Measurements from ENCODE around the gene SERPINF2. TPM values are rescaled to one million over a fixed set of nuclear protein-coding genes. Genes with fewer than 3 reads are reported as not detected.
"Not testable (repeated sequence)": the region's sequence is repeated elsewhere in the genome, so short reads cannot be mapped to it uniquely, and the experiment has no call there.

Gene SERPINF2
- total RNA-seq, 1 donor from 2014 or later: 0.37 TPM

GRCh38 chr17:1762233-1762900 is 19.7 kb downstream of the SERPINF2 start:
- Mint-ChIP-seq H3K9me3 (ENCODE audit: unreplicated experiment) (no peaks in the 10 kb centered on the region), H3K4me3 (ENCODE audit: unreplicated experiment) (peak overlapping the region; percentile 34), H3K27me3 (ENCODE audit: unreplicated experiment) (peaks cover 6% of the 10 kb centered on the region), H3K36me3 (ENCODE audit: unreplicated experiment) (no peaks in the 10 kb centered on the region), H3K4me1 (ENCODE audit: low read depth, unreplicated experiment) (peaks cover 13% of the 10 kb centered on the region), H3K27ac (ENCODE audit: unreplicated experiment) (no peak overlapping the region)
- no peak for DNase-seq
- no peak for TF ChIP-seq CTCF (IDR thresholded peaks at IDR 0.05; ENCODE audit: partially characterized antibody, unreplicated experiment)

GRCh38 chr17:1762901-1763898 is 20.5 kb downstream of the SERPINF2 start:
- DNase-seq: no peak
- H3K27ac Mint-ChIP-seq (ENCODE audit: unreplicated experiment): peak overlapping the region; percentile 30
- peak overlapping the region; percentile 11 for H3K4me3 Mint-ChIP-seq (ENCODE audit: unreplicated experiment)
- H3K4me1 Mint-ChIP-seq (ENCODE audit: low read depth, unreplicated experiment): peaks cover 13% of the 10 kb centered on the region
- H3K9me3 Mint-ChIP-seq (ENCODE audit: unreplicated experiment): no peaks in the 10 kb centered on the region
- no peak for TF ChIP-seq CTCF (IDR thresholded peaks at IDR 0.05; ENCODE audit: partially characterized antibody, unreplicated experiment)
- H3K27me3 Mint-ChIP-seq (ENCODE audit: unreplicated experiment): peaks cover 6% of the 10 kb centered on the region
- H3K36me3 Mint-ChIP-seq (ENCODE audit: unreplicated experiment): no peaks in the 10 kb centered on the region

GRCh38 chr17:1764284-1764683 is 21.6 kb downstream of the SERPINF2 start:
- H3K36me3 Mint-ChIP-seq (ENCODE audit: unreplicated experiment): no peaks in the 10 kb centered on the region
- peak overlapping the region; percentile 10 for H3K27ac Mint-ChIP-seq (ENCODE audit: unreplicated experiment)

GRCh38 chr17:1764705-1765104 is 22.0 kb downstream of the SERPINF2 start:
- H3K27ac Mint-ChIP-seq (ENCODE audit: unreplicated experiment): peak overlapping the region; percentile 10
- H3K4me1 Mint-ChIP-seq (ENCODE audit: low read depth, unreplicated experiment): peaks cover 13% of the 10 kb centered on the region
- not testable (repeated sequence) for H3K36me3 Mint-ChIP-seq (ENCODE audit: unreplicated experiment)

More at GRCh38 chr17:1764284-1764683, 21.6 kb downstream of the SERPINF2 start:
- Mint-ChIP-seq H3K9me3 (ENCODE audit: unreplicated experiment) (no peaks in the 10 kb centered on the region), H3K27me3 (ENCODE audit: unreplicated experiment) (peaks cover 2% of the 10 kb centered on the region), H3K4me1 (ENCODE audit: low read depth, unreplicated experiment) (peaks cover 13% of the 10 kb centered on the region), H3K4me3 (ENCODE audit: unreplicated experiment) (no peak overlapping the region)
- peak; percentile 42 for DNase-seq
- TF ChIP-seq CTCF (IDR thresholded peaks at IDR 0.05; ENCODE audit: partially characterized antibody, unreplicated experiment): no peak

GRCh38 chr17:1765576-1765975 is 22.9 kb downstream of the SERPINF2 start:
- H3K4me1 Mint-ChIP-seq (ENCODE audit: low read depth, unreplicated experiment): peaks cover 13% of the 10 kb centered on the region
- H3K4me3 Mint-ChIP-seq (ENCODE audit: unreplicated experiment): no peak overlapping the region
- no peaks in the 10 kb centered on the region for H3K9me3 Mint-ChIP-seq (ENCODE audit: unreplicated experiment)
- H3K27ac Mint-ChIP-seq (ENCODE audit: unreplicated experiment): no peak overlapping the region
- peaks cover 2% of the 10 kb centered on the region for H3K27me3 Mint-ChIP-seq (ENCODE audit: unreplicated experiment)
- DNase-seq: no peak
- TF ChIP-seq CTCF (IDR thresholded peaks at IDR 0.05; ENCODE audit: partially characterized antibody, unreplicated experiment): no peak
- no peaks in the 10 kb centered on the region for H3K36me3 Mint-ChIP-seq (ENCODE audit: unreplicated experiment)

More at GRCh38 chr17:1764705-1765104, 22.0 kb downstream of the SERPINF2 start:
- not testable (repeated sequence) for H3K27me3 Mint-ChIP-seq (ENCODE audit: unreplicated experiment); H3K9me3 Mint-ChIP-seq (ENCODE audit: unreplicated experiment); H3K4me3 Mint-ChIP-seq (ENCODE audit: unreplicated experiment); DNase-seq
